HepG2 (cell line): ENCODE data around the gene NOTO. TPM values are rescaled to one million over a fixed set of nuclear protein-coding genes. Genes with fewer than 3 reads are reported as not detected.

Experiments
- AKAP8 ChIP-seq: sonication (generic); formaldehyde crosslinking; IDR thresholded peaks from 2 replicates; pipeline ENCODE4 v1.5.1; 2020; ENCODE audit warnings: mild to moderate bottlenecking, missing genetic modification reagents
- ATF7 ChIP-seq, 2 experiments: fragments of 450-650 bp in 1 of 2; sonication (generic) in 1 of 2; formaldehyde crosslinking in 1 of 2; IDR thresholded peaks; 2 replicates each; pipeline versions ENCODE4 v1.4.0 to v1.6.1; 2016 to 2020; ENCODE audit warnings: antibody characterized with exemption in 1 of 2, mild to moderate bottlenecking in 1 of 2, missing genetic modification reagents in 1 of 2
- CBX1 ChIP-seq: IDR thresholded peaks from one replicate; pipeline ENCODE4 v1.6.1; 2016; ENCODE audit warnings: antibody characterized with exemption, low read depth
- FOXA1 ChIP-seq, 2 experiments: fragments of 450-650 bp in 1 of 2; sonication (generic) in 1 of 2; formaldehyde crosslinking in 1 of 2; IDR thresholded peaks; 2 replicates each; pipeline versions ENCODE4 v1.4.0 to v1.6.1; 2016 to 2020; ENCODE audit warnings: missing genetic modification reagents in 1 of 2
- GRHL1 ChIP-seq: sonication (generic); formaldehyde crosslinking; conservative IDR thresholded peaks from 2 replicates; pipeline ENCODE4 v1.8.0; 2022; ENCODE audit warnings: missing genetic modification reagents
- HOXA5 ChIP-seq: sonication (generic); formaldehyde crosslinking; IDR thresholded peaks from 2 replicates; pipeline ENCODE4 v1.4.0; 2020; ENCODE audit warnings: missing genetic modification reagents
- HOXA7 ChIP-seq: sonication (generic); formaldehyde crosslinking; IDR thresholded peaks from 2 replicates; pipeline ENCODE4 v1.8.1; 2022; ENCODE audit warnings: mild to moderate bottlenecking, missing genetic modification reagents, moderate library complexity
- IKZF4 ChIP-seq: sonication (generic); formaldehyde crosslinking; IDR thresholded peaks from 2 replicates; pipeline ENCODE4 v1.5.1; 2020; ENCODE audit warnings: borderline replicate concordance, mild to moderate bottlenecking, low read depth, missing genetic modification reagents; ENCODE audit errors: not compliant biosample characterization
- MATR3 ChIP-seq: sonication (generic); formaldehyde crosslinking; IDR thresholded peaks from 2 replicates; pipeline ENCODE4 v1.4.0; 2020; ENCODE audit warnings: missing genetic modification reagents
- PBX3 ChIP-seq: sonication (generic); formaldehyde crosslinking; IDR thresholded peaks from 2 replicates; pipeline ENCODE4 v1.8.1; 2023; ENCODE audit warnings: missing genetic modification reagents, inconsistent platforms, borderline replicate concordance
- PHB2 ChIP-seq: fragments of 450-650 bp; IDR thresholded peaks from 2 replicates; pipeline ENCODE4 v1.6.1; 2018; ENCODE audit not compliant: partially characterized antibody
- RBFOX2 ChIP-seq: fragments of 200-400 bp; formaldehyde crosslinking; IDR thresholded peaks from 2 replicates; pipeline ENCODE4 v1.6.1; 2017; ENCODE audit warnings: low read depth, mild to moderate bottlenecking, low read length
- RBM39 ChIP-seq: fragments of 200-400 bp; formaldehyde crosslinking; IDR thresholded peaks from one replicate; pipeline ENCODE4 v1.6.1; 2018; ENCODE audit warnings: antibody characterized with exemption, mild to moderate bottlenecking, low read depth, low read length; ENCODE audit not compliant: poor library complexity, severe bottlenecking
- SMYD3 ChIP-seq: sonication (generic); formaldehyde crosslinking; IDR thresholded peaks from 2 replicates; pipeline ENCODE4 v1.8.1; 2023; ENCODE audit warnings: mild to moderate bottlenecking, missing genetic modification reagents
- TBX2 ChIP-seq: sonication (generic); formaldehyde crosslinking; IDR thresholded peaks from 2 replicates; pipeline ENCODE4 v1.5.0; 2020; ENCODE audit warnings: missing genetic modification reagents, mild to moderate bottlenecking, borderline replicate concordance
- TEAD2 ChIP-seq: sonication (generic); formaldehyde crosslinking; IDR thresholded peaks from 2 replicates; pipeline ENCODE4 v1.9.0; 2021; ENCODE audit warnings: missing genetic modification reagents
- THAP11 ChIP-seq: IDR thresholded peaks from 2 replicates; pipeline ENCODE4 v1.6.1; 2016; ENCODE audit warnings: missing biosample characterization, missing genetic modification reagents
- XBP1 ChIP-seq: sonication (generic); formaldehyde crosslinking; IDR thresholded peaks from 2 replicates; pipeline ENCODE4 v1.5.0; 2020; ENCODE audit warnings: missing genetic modification reagents
- ZBTB38 ChIP-seq: sonication (generic); formaldehyde crosslinking; IDR thresholded peaks from 2 replicates; pipeline ENCODE4 v1.5.1; 2020; ENCODE audit warnings: mild to moderate bottlenecking, missing genetic modification reagents
- ZNF251 ChIP-seq: sonication (generic); formaldehyde crosslinking; IDR thresholded peaks from 2 replicates; pipeline ENCODE4 v1.9.0; 2021; ENCODE audit warnings: mild to moderate bottlenecking, missing genetic modification reagents
- ZNF713 ChIP-seq: sonication (generic); formaldehyde crosslinking; IDR thresholded peaks from 2 replicates; pipeline ENCODE4 v1.4.0; 2020; ENCODE audit warnings: mild to moderate bottlenecking, missing genetic modification reagents
- ZNF850 ChIP-seq: sonication (generic); formaldehyde crosslinking; conservative IDR thresholded peaks from 2 replicates; pipeline ENCODE4 v1.9.0; 2021; ENCODE audit warnings: mild to moderate bottlenecking, missing genetic modification reagents
- ZNF883 ChIP-seq: sonication (generic); formaldehyde crosslinking; IDR thresholded peaks from 2 replicates; pipeline ENCODE4 v1.5.1; 2020; ENCODE audit warnings: mild to moderate bottlenecking, missing genetic modification reagents; ENCODE audit errors: not compliant biosample characterization
- polyA plus RNA-seq, 8 experiments: library from polyadenylated mRNA; depleted of rRNA in 3 of 8; stranded (reverse) in 7 of 8; unstranded in 1 of 8; fragments of >200 nt; fragmentation: Illumina TruSeq in 4 of 8; extraction: Trizol in 4 of 8; gene quantifications; 2 replicates each; pipeline versions ENCODE4 v1.2.1 to v1.2.3, GENCODE V29; 2011 to 2016; ENCODE audit warnings: low read depth in 4 of 8, missing spikeins in 1 of 8, mixed read lengths in 1 of 8; ENCODE audit not compliant: insufficient read depth in 1 of 8
- total RNA-seq, 5 experiments: library from RNA; depleted of rRNA; stranded (reverse); fragments of >200 nt; fragmentation: Illumina TruSeq; extraction: Trizol; gene quantifications; 2 replicates each; pipeline ENCODE4 v1.2.3, GENCODE V29; 2016; ENCODE audit warnings: low read depth in 1 of 5
- TF ChIP-seq, protein P1 (sequence below): sonication (generic); formaldehyde crosslinking; IDR thresholded peaks from 2 replicates; pipeline ENCODE4 v1.5.0; 2020; ENCODE audit warnings: mild to moderate bottlenecking, missing genetic modification reagents
- TF ChIP-seq, protein P2 (sequence below): IDR thresholded peaks from 2 replicates; pipeline ENCODE4 v1.6.1; 2016; ENCODE audit warnings: low read depth, control low read depth

The NOTO gene
- total and polyA plus RNA-seq, 2 of the 13 experiments (the other 11 are each of a cell fraction or from before 2014, with no cell fraction given), result not detected

- TF ChIP-seq ZNF883 (no peak), TBX2 (CRISPR knock-in tag) (peak; percentile 28; the same call in 1 of the 2 replicates), FOXA1 (IDR thresholded peaks at IDR 0.05) (no peak), FOXA1 (CRISPR knock-in tag; IDR thresholded peaks at IDR 0.05) (peak; percentile 54), THAP11 (CRISPR knock-in tag) (peak; percentile 77), MATR3 (CRISPR knock-in tag) (no peak), AKAP8 (no peak), PHB2 (no peak), PBX3 (CRISPR knock-in tag) (no peak), ZBTB38 (peak; percentile 30), HOXA7 (CRISPR knock-in tag) (no peak), ZNF713 (CRISPR knock-in tag) (peak; percentile 87), RBM39 (no peak), SMYD3 (no peak), CBX1 (peak; percentile 91), XBP1 (CRISPR knock-in tag) (no peak), ATF7 (IDR thresholded peaks at IDR 0.05) (no peak), ATF7 (CRISPR knock-in tag; IDR thresholded peaks at IDR 0.05) (no peak), ZNF251 (CRISPR knock-in tag) (no peak), IKZF4 (CRISPR knock-in tag) (no peak), GRHL1 (CRISPR knock-in tag) (no peak), ZNF850 (CRISPR knock-in tag) (no peak), RBFOX2 (no peak), HOXA5 (peak; percentile 87), TEAD2 (no peak)
- TF ChIP-seq, protein P1, sequence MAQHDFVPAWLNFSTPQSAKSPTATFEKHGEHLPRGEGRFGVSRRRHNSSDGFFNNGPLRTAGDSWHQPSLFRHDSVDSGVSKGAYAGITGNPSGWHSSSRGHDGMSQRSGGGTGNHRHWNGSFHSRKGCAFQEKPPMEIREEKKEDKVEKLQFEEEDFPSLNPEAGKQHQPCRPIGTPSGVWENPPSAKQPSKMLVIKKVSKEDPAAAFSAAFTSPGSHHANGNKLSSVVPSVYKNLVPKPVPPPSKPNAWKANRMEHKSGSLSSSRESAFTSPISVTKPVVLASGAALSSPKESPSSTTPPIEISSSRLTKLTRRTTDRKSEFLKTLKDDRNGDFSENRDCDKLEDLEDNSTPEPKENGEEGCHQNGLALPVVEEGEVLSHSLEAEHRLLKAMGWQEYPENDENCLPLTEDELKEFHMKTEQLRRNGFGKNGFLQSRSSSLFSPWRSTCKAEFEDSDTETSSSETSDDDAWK, result no peak
- TF ChIP-seq, protein P2, sequence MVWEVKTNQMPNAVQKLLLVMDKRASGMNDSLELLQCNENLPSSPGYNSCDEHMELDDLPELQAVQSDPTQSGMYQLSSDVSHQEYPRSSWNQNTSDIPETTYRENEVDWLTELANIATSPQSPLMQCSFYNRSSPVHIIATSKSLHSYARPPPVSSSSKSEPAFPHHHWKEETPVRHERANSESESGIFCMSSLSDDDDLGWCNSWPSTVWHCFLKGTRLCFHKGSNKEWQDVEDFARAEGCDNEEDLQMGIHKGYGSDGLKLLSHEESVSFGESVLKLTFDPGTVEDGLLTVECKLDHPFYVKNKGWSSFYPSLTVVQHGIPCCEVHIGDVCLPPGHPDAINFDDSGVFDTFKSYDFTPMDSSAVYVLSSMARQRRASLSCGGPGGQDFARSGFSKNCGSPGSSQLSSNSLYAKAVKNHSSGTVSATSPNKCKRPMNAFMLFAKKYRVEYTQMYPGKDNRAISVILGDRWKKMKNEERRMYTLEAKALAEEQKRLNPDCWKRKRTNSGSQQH (CRISPR knock-in tag), result peak; percentile 72
These were observed 25.3 kb upstream of the NOTO start (continued) for GRCh38 chr2:73176881-73177644.
